GM10248 (cell line): ENCODE results near the gene RNF220.

Experiments
- CTCF ChIA-PET: fragments of 300-600 bp; sonication (Branson Sonifier 250); formaldehyde crosslinking; extraction: SDS; loops from one replicate; lab custom pipeline; 2021; ENCODE audit warnings: antibody characterized with exemption; lab: Yijun Ruan, JAX
- POLR2A ChIA-PET: fragments of 350-650 bp; sonication (Branson Sonifier 250); formaldehyde crosslinking; extraction: SDS; loops from one replicate; lab custom pipeline; 2020; ENCODE audit warnings: antibody characterized with exemption; lab: Yijun Ruan, JAX
- DNase-seq: peaks from one replicate; pipeline ENCODE4 v3.0.0; 2012; ENCODE audit errors: extremely low spot score
- TF ChIP-seq, protein P1 (sequence below): IDR thresholded peaks from 2 replicates; pipeline ENCODE4 v1.5.1; 2012; ENCODE audit warnings: mild to moderate bottlenecking, low read depth; ENCODE audit errors: extremely low read depth, missing control alignments, control extremely low read depth

Gene RNF220

DNA sequence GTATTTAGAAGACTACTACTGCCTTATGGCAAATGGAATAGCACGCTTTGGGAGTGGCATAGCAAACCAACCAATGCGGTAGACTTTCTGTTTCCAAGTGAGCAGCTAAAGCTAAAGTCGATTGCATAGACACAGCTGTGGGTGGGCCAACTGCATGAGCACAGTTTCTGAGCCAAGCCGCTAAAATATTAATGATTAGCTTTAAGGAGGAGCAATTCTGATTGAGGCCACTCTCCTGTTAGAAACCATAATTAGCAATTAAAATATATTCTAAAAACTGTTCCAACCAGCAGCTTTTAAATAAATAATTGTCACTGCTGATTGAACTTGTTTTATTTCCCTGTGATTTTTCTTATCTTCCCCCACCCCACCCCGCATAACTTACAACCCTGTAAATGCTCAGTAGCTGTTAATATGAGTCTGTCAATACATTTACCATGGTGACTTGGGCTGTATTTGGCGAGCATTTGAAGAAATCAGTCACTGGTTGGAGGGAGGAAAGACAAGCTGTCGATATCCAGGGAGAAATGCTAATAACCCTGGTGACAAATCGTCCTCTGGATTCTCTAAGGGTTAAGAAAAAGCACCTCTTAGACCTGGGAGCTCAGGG, 32.2 kb downstream of the RNF220 start:
- DNase-seq, result no peak
- POLR2A ChIA-PET, result no interaction called here
- TF ChIP-seq, protein P1, sequence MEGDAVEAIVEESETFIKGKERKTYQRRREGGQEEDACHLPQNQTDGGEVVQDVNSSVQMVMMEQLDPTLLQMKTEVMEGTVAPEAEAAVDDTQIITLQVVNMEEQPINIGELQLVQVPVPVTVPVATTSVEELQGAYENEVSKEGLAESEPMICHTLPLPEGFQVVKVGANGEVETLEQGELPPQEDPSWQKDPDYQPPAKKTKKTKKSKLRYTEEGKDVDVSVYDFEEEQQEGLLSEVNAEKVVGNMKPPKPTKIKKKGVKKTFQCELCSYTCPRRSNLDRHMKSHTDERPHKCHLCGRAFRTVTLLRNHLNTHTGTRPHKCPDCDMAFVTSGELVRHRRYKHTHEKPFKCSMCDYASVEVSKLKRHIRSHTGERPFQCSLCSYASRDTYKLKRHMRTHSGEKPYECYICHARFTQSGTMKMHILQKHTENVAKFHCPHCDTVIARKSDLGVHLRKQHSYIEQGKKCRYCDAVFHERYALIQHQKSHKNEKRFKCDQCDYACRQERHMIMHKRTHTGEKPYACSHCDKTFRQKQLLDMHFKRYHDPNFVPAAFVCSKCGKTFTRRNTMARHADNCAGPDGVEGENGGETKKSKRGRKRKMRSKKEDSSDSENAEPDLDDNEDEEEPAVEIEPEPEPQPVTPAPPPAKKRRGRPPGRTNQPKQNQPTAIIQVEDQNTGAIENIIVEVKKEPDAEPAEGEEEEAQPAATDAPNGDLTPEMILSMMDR, result no peak
- CTCF ChIA-PET, result no interaction called here

DNA sequence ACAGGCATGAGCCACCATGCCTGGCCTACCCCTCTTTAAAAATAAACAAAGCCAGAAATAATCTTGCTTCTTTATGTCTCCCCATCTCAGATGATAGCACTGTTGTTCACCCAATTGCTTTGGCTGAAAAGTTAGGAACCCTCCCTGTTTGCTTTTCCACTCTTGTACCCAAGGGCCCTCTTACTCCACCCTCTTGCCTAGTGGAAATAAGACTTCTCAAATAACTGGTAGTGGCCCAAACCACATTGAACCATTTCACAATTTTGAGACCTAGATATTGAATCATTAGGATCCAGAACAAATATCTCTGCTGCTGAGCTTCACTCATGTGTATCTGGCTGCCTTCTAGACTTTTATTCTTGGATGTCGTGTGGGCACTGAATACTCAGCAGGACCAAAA, 37.7 kb downstream of the RNF220 start:
- TF ChIP-seq, protein P1, result no peak
- DNase-seq, result no peak
- POLR2A ChIA-PET, result no interaction called here
- CTCF ChIA-PET, result interaction anchor here (0.9 kb wide), 1 partner anchor 16 kb away, joined by 3 read pairs; no protein-coding TSS in a partner anchor

DNA sequence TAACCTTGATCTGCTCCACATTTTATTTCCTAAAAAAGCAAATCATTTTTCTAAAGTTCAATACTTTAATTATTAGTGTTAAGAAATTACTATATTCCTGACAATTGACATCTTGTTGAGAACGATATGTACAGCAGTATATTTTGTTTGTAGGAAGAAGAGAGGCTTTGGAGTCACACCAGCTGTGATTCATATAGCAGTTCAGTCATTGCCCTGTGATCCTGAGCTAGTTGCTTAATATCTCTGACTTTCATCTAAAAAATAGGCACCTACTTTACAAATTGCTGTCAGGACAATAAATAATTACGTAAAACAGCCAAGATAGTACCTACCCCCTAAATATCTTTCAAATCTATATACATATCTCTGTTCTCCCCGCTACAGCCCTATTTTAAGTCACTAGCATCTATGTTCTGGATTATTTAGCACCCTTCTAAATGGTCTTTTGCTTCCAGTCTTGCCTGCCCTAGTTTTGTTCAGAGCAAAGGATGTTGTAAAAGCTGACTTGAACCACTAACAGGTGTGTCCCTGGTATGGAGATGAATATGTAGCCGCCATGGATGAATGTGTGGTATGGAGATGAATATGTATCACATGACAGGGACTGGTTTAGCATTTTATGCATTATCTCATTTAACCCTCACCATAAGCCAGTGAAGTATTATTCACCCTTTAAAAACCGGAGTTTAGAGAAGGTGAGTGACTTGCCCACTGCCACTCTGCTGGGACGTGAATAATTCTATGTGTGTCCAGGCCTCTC, 42.2 kb downstream of the RNF220 start:
- TF ChIP-seq, protein P1, result no peak
- POLR2A ChIA-PET, result no interaction called here
- CTCF ChIA-PET, result no interaction called here
- DNase-seq, result no peak

DNA sequence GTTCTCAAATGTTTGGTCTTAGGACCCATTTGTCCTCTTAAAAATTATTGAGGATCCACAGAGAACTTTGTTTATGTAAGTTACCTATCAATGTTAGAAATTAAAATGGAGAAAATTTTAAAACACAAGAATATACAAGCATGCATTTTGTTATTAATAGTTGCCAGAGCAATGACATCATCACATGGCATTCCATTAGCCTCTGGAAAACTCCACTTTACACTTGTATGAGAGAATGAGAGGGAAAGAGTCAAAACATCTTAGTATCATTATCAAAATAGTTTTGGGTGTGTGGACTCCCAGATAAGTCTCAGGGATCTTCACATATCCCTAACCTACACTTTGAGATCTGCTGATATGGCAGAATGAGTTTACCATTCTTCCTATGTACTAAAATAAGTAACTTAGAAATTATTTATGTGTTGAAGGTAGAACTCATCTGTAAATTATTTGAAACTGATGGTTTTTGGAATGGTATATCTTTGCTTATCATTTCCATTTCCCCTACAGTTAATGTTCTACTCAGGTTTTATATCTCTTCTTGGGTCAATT, 48.8 kb downstream of the RNF220 start:
- no peak for DNase-seq
- TF ChIP-seq, protein P1, result no peak
- POLR2A ChIA-PET, result no interaction called here
- CTCF ChIA-PET, result no interaction called here

DNA sequence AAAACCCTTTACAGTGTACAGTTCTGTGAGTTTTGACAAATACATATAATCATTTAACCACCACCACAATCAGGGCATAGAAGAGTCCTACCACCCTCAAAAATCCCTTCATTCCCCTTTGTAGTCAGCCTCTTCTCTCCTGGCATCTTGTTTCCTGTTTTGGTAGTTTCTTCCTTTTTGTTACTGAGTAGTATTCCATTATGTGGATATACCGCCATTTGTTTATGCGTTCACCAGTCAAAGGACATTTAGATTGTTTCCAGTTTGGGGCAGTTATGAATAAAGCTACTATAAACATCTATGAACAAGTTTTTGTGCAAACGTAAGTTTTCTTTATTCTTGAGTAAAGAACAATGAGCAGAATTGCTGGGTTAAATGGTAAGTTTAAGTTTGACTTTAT, 49.6 kb downstream of the RNF220 start:
- ChIA-PET CTCF (no interaction called here), POLR2A (no interaction called here)
- TF ChIP-seq, protein P1, result no peak
- no peak for DNase-seq

DNA sequence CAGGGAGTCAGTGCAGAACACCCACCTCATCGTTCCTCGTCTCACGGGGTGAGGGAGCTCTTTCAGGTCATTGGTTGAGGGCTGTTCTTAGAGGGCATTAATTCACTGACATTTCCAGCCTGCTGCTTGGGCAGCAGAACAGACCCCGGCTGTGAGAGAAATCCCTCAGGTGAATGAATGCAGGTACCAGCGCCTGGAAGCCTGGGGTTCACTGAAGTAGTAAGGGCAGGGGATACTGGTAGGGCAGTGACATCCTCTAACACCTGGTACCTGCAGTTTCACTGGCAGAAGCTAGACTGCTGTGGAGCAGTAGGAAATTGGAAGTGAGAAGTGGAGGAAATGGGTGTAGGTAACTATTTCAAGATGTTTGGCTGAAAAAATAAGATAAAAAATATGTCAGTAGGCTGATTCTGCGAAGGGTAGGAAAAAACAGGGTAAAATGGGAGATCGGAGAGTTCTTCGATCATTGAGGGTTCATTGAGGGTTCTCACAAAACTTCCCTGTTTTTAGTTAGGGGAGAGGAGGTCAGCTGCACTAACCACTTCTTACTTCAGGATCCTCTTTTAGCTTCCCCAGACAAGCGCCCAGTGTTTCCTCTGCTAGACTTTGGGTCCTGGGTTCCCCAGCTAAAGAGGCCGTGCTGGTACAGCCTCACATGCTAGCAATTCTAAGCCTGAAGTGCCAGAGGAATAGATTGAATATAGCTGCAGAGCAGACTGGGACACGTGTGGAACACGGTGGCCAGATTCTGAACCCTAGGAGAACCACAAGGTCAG, 55.2 kb downstream of the RNF220 start:
- CTCF ChIA-PET, result interaction anchor here (1.3 kb wide), 1 partner anchor 18 kb away, joined by 3 read pairs; no protein-coding TSS in a partner anchor
- POLR2A ChIA-PET, result no interaction called here
- DNase-seq, result no peak
- TF ChIP-seq, protein P1, result no peak
